HEK293T (cell line): ENCODE measurements around the gene SLCO4C1.

ENCODE experiments used
- BHLHE40 ChIP-seq: fragments of 450-650 bp; IDR thresholded peaks from 2 replicates; pipeline ENCODE4 v1.6.1; 2016; ENCODE audit warnings: mild to moderate bottlenecking, moderate library complexity, borderline replicate concordance
- CTBP1 ChIP-seq: fragments of 450-650 bp; IDR thresholded peaks from 2 replicates; pipeline ENCODE4 v1.6.1; 2016; ENCODE audit warnings: borderline replicate concordance
- FOXK2 ChIP-seq: fragments of 450-650 bp; IDR thresholded peaks from 2 replicates; pipeline ENCODE4 v1.6.1; 2016; ENCODE audit warnings: mild to moderate bottlenecking
- FOXM1 ChIP-seq: fragments of 450-650 bp; IDR thresholded peaks from 2 replicates; pipeline ENCODE4 v1.6.1; 2017; ENCODE audit warnings: mild to moderate bottlenecking, borderline replicate concordance
- L3MBTL2 ChIP-seq: fragments of 450-650 bp; conservative IDR thresholded peaks from 2 replicates; pipeline ENCODE4 v1.6.1; 2016; ENCODE audit warnings: mild to moderate bottlenecking
- LEF1 ChIP-seq: fragments of 450-650 bp; IDR thresholded peaks from 2 replicates; pipeline ENCODE4 v1.6.1; 2017; ENCODE audit warnings: mild to moderate bottlenecking, borderline replicate concordance
- NFRKB ChIP-seq: fragments of 450-650 bp; IDR thresholded peaks from 2 replicates; pipeline ENCODE4 v1.6.1; 2016; ENCODE audit warnings: mild to moderate bottlenecking, moderate library complexity
- SP1 ChIP-seq: fragments of 450-650 bp; IDR thresholded peaks from 2 replicates; pipeline ENCODE4 v1.6.1; 2017

DNA sequence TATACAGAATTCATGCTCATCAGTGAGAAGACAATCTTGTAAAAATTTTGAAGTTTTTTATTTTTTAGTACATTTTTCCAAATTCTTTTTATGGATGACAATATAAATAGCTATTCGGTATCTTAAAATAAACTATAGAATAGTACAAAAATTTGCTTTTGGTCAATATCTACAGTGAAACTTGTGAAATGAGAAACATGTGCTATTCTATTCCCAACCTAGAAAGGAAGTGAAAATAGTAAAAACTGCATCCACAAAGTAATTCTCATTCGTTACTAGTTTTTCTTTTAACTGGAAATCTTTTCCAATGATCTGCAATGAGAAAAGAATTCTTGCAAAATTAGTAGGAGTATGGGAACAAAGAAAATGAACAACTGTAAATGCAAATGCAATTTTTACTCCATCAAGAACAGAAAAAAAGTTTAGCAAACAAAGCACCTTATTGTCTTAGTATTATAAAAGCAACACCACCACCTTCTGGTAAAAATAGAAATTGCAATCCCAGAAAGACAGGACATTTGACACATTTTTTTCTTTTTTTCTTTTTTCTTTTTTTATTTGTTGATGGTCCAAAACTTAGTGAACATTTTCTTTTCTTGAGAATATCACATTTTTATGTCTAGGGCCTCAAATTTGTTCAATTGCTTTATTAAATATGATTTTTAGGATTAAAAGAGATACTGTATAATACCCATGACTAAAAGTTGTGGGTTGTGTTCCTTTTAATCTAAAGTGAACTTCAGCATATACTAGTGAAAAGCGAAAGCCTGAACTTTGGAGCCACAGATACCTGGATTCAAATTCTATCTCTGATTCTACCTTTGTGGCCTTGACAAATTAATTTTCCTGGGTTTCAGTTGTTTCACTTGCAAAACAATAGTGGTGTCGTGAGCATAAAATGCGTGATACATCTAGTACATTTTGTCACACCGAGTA, 72.3 kb downstream of the SLCO4C1 start:
- no peak for TF ChIP-seq FOXK2
- no peak for TF ChIP-seq CTBP1
- TF ChIP-seq LEF1 = no peak
- TF ChIP-seq FOXM1 = no peak
- TF ChIP-seq NFRKB = no peak
- no peak for TF ChIP-seq SP1
- TF ChIP-seq BHLHE40 = no peak
- no peak for TF ChIP-seq L3MBTL2
